Trophoblast cell (in vitro differentiated cells and primary cell): ENCODE results near the gene WASHC3.

ENCODE experiments used
- DNase-seq, 2 donors: peaks; one replicate each; pipeline ENCODE4 v3.0.0-alpha.2; 2016
- H2AFZ ChIP-seq: 2 replicates; pipeline ENCODE4 v1.6.1; 2013; ENCODE audit warnings: low read length, moderate library complexity, mild to moderate bottlenecking; ENCODE audit not compliant: insufficient read depth, poor library complexity
- H2AK5ac ChIP-seq: 2 replicates; pipeline ENCODE4 v1.6.1; 2013; ENCODE audit warnings: mild to moderate bottlenecking, low read length
- H2BK120ac ChIP-seq: 2 replicates; pipeline ENCODE4 v1.6.1; 2013; ENCODE audit warnings: low read length, mild to moderate bottlenecking, moderate library complexity; ENCODE audit not compliant: insufficient read depth, poor library complexity
- H2BK12ac ChIP-seq: 2 replicates; pipeline ENCODE4 v1.6.1; 2013; ENCODE audit warnings: mild to moderate bottlenecking, low read length, moderate library complexity
- H2BK5ac ChIP-seq: 2 replicates; pipeline ENCODE4 v1.6.1; 2013; ENCODE audit warnings: low read length, low read depth, moderate library complexity, mild to moderate bottlenecking; ENCODE audit not compliant: poor library complexity
- H3K14ac ChIP-seq: 2 replicates; pipeline ENCODE4 v1.6.1; 2013; ENCODE audit warnings: mild to moderate bottlenecking, low read length
- H3K18ac ChIP-seq: 2 replicates; pipeline ENCODE4 v1.6.1; 2013; ENCODE audit warnings: mild to moderate bottlenecking, low read length
- H3K23ac ChIP-seq: 2 replicates; pipeline ENCODE4 v1.6.1; 2013; ENCODE audit warnings: low read length
- H3K27ac ChIP-seq: 2 replicates; pipeline ENCODE4 v1.5.1; 2013; ENCODE audit warnings: low read depth, mild to moderate bottlenecking, inconsistent platforms, low read length, moderate library complexity
- H3K27me3 ChIP-seq: 2 replicates; pipeline ENCODE4 v1.6.1; 2013; ENCODE audit warnings: inconsistent platforms, mild to moderate bottlenecking, low read length, moderate library complexity; ENCODE audit not compliant: insufficient read depth
- H3K36me3 ChIP-seq, 2 experiments: 1 replicate in 1 of 2; 2 replicates in 1 of 2; pipeline ENCODE4 v1.6.1; 2013; ENCODE audit warnings: low read length in 2 of 2, mild to moderate bottlenecking in 2 of 2, moderate library complexity in 1 of 2; ENCODE audit not compliant: insufficient read depth in 2 of 2, control insufficient read depth in 1 of 2
- H3K4ac ChIP-seq: 2 replicates; pipeline ENCODE4 v1.6.1; 2013; ENCODE audit warnings: low read depth, mild to moderate bottlenecking, low read length, moderate library complexity
- H3K4me1 ChIP-seq, 2 experiments: 1 replicate in 1 of 2; 2 replicates in 1 of 2; pipeline ENCODE4 v1.6.1; 2013; ENCODE audit warnings: low read length in 2 of 2, mild to moderate bottlenecking in 2 of 2, moderate library complexity in 1 of 2; ENCODE audit not compliant: insufficient read depth in 2 of 2, control insufficient read depth in 1 of 2
- H3K4me2 ChIP-seq: 2 replicates; pipeline ENCODE4 v1.6.1; 2013; ENCODE audit warnings: inconsistent platforms, mild to moderate bottlenecking, low read length, moderate library complexity
- H3K4me3 ChIP-seq: 2 replicates; pipeline ENCODE4 v1.5.1; 2013; ENCODE audit warnings: mild to moderate bottlenecking, low read depth, low read length, inconsistent platforms
- H3K79me1 ChIP-seq: one replicate; pipeline ENCODE4 v1.6.1; 2013; ENCODE audit warnings: low read length
- H3K79me2 ChIP-seq: 2 replicates; pipeline ENCODE4 v1.6.1; 2013; ENCODE audit warnings: low read length, mild to moderate bottlenecking; ENCODE audit not compliant: control insufficient read depth, insufficient read depth, poor library complexity
- H3K9ac ChIP-seq: 2 replicates; pipeline ENCODE4 v1.6.1; 2013; ENCODE audit warnings: mild to moderate bottlenecking, low read length
- H3K9me3 ChIP-seq: 2 replicates; pipeline ENCODE4 v1.6.1; 2013; ENCODE audit warnings: low read depth, mild to moderate bottlenecking, control low read depth, inconsistent platforms, low read length; ENCODE audit not compliant: insufficient read depth
- H4K12ac ChIP-seq: 2 replicates; pipeline ENCODE4 v1.6.1; 2013; ENCODE audit warnings: low read depth, mild to moderate bottlenecking, low read length, moderate library complexity
- H4K8ac ChIP-seq: 2 replicates; pipeline ENCODE4 v1.6.1; 2013; ENCODE audit warnings: low read depth, mild to moderate bottlenecking, low read length, moderate library complexity
- H4K91ac ChIP-seq: one replicate; pipeline ENCODE4 v1.6.1; 2013; ENCODE audit warnings: low read depth, mild to moderate bottlenecking, low read length, moderate library complexity
- WGBS: extraction: QIAGEN DNeasy Blood & Tissue Kit; methylation state at CpG from one replicate; pipeline ENCODE4 v1.1.7; 2013; ENCODE audit warnings: missing lambda C conversion rate; ENCODE audit not compliant: insufficient read length, insufficient coverage; ENCODE audit errors: extremely low coverage; 5-methylcytosine and 5-hydroxymethylcytosine counted together

WASHC3 gene

GRCh38 chr12:102005256-102005655 lies 56.5 kb downstream of the WASHC3 start:
- Histone ChIP-seq H3K79me1 (no peaks in the 10 kb centered on the region), H4K8ac (no peak overlapping the region), H3K36me3 (no peaks in the 10 kb centered on the region), H3K79me2 (no peaks in the 10 kb centered on the region), H3K4me1 (no peaks in the 10 kb centered on the region), H4K91ac (no peak overlapping the region), H3K9ac (no peak overlapping the region), H4K12ac (no peak overlapping the region), H3K27me3 (no peaks in the 10 kb centered on the region), H2BK12ac (no peak overlapping the region), H2BK5ac (no peak overlapping the region), H2BK120ac (no peak overlapping the region), H3K9me3 (no peaks in the 10 kb centered on the region), H3K14ac (no peak overlapping the region), H3K4me2 (no peak overlapping the region), H2AFZ (no peak overlapping the region), H3K27ac (no peak overlapping the region), H3K23ac (no peak overlapping the region), H2AK5ac (no peak overlapping the region), H3K4ac (no peak overlapping the region), H3K4me3 (no peak overlapping the region), H3K18ac (no peak overlapping the region)
- DNase-seq: peak in 1 of 2 donors; percentile 42
- no CpG with 5 or more reads among the region's 5 CpGs for WGBS

GRCh38 chr12:101997102-101997501 lies 64.7 kb downstream of the WASHC3 start:
- no peaks in the 10 kb centered on the region for H3K36me3 ChIP-seq
- no peak overlapping the region for H3K14ac ChIP-seq
- H3K9me3 ChIP-seq: no peaks in the 10 kb centered on the region
- H3K4me1 ChIP-seq: peaks cover 2 to 5% of the 10 kb centered on the region in 2 experiments
- H3K18ac ChIP-seq: no peak overlapping the region
- no peak overlapping the region for H4K12ac ChIP-seq
- no peaks in the 10 kb centered on the region for H3K79me1 ChIP-seq
- no peak overlapping the region for H3K4me2 ChIP-seq
- H3K4ac ChIP-seq: no peak overlapping the region
- H3K79me2 ChIP-seq: no peaks in the 10 kb centered on the region
- no peak overlapping the region for H4K8ac ChIP-seq
- no peak overlapping the region for H2BK12ac ChIP-seq
- H2AK5ac ChIP-seq: no peak overlapping the region
- no peaks in the 10 kb centered on the region for H3K27me3 ChIP-seq
- H4K91ac ChIP-seq: no peak overlapping the region
- H3K9ac ChIP-seq: no peak overlapping the region
- H3K27ac ChIP-seq: no peak overlapping the region
- H3K23ac ChIP-seq: no peak overlapping the region
- WGBS: no CpG with 5 or more reads among the region's 5 CpGs
- H2BK5ac ChIP-seq: no peak overlapping the region
- no peak for DNase-seq
- no peak overlapping the region for H2BK120ac ChIP-seq
- H3K4me3 ChIP-seq: no peak overlapping the region
- no peak overlapping the region for H2AFZ ChIP-seq

DNA sequence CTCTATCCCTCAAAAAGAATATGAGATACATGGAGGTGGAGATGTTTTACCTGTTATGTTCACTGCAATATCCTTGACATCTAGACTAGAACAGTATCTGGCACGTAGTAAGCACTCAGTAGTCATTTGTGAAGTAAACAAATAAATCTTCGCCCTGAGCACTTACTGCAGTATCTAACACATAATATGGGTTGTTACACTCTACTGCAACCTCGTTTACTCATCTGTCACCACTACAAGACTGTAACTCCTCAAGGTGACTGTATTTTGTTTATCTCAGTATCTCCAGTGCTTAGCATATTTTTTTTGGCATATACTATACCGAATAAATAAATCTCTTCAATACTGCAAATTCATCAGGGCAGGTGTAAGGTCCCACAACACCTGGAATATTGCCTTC lies 66.1 kb downstream of the WASHC3 start:
- Histone ChIP-seq H3K79me2 (no peaks in the 10 kb centered on the region), H2AFZ (no peak overlapping the region), H2BK120ac (no peak overlapping the region), H3K36me3 (no peaks in the 10 kb centered on the region), H4K91ac (no peak overlapping the region), H3K18ac (no peak overlapping the region), H3K9me3 (no peaks in the 10 kb centered on the region), H3K79me1 (no peaks in the 10 kb centered on the region), H3K4me2 (no peak overlapping the region), H3K9ac (no peak overlapping the region), H2AK5ac (no peak overlapping the region), H3K4me1 (peaks cover 2 to 5% of the 10 kb centered on the region in 2 experiments), H3K4me3 (no peak overlapping the region), H4K12ac (no peak overlapping the region), H3K23ac (no peak overlapping the region), H2BK12ac (no peak overlapping the region), H4K8ac (no peak overlapping the region), H2BK5ac (no peak overlapping the region), H3K27me3 (no peaks in the 10 kb centered on the region), H3K27ac (no peak overlapping the region), H3K4ac (no peak overlapping the region), H3K14ac (no peak overlapping the region)
- WGBS: no CpG with 5 or more reads among the region's 4 CpGs
- no peak for DNase-seq

DNA sequence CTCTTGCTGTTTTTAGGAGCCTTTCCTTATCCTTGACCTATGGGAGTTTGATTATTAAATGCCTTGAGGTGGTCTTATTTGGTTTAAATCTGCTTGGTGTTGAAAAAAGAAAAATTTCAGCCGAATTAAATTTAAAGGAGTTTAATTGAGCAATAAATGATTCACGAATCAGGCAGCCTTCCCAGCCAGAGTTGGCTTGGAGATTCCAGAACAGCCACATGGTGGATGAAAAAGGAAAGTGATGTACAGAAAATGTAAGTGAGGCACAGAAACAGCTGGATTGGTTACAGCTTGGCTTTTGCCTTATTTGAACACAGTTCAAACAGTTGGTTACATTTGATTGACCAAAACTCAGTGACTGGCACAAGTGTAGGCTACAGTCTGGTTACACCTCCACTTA lies 69.7 kb downstream of the WASHC3 start:
- H3K79me1 ChIP-seq: no peaks in the 10 kb centered on the region
- H3K4me2 ChIP-seq: no peak overlapping the region
- H3K4me3 ChIP-seq: no peak overlapping the region
- H2AK5ac ChIP-seq: no peak overlapping the region
- H2BK5ac ChIP-seq: no peak overlapping the region
- DNase-seq: no peak
- H3K4ac ChIP-seq: no peak overlapping the region
- H2AFZ ChIP-seq: no peak overlapping the region
- H2BK12ac ChIP-seq: no peak overlapping the region
- H4K12ac ChIP-seq: no peak overlapping the region
- no peak overlapping the region for H3K14ac ChIP-seq
- no peak overlapping the region for H3K9ac ChIP-seq
- H2BK120ac ChIP-seq: no peak overlapping the region
- H3K27me3 ChIP-seq: no peaks in the 10 kb centered on the region
- WGBS: no CpG with 5 or more reads among the region's 2 CpGs
- H3K79me2 ChIP-seq: no peaks in the 10 kb centered on the region
- no peak overlapping the region for H3K27ac ChIP-seq
- no peak overlapping the region for H3K18ac ChIP-seq
- H3K9me3 ChIP-seq: no peaks in the 10 kb centered on the region
- peaks cover 2 to 5% of the 10 kb centered on the region in 2 experiments for H3K4me1 ChIP-seq
- H4K8ac ChIP-seq: no peak overlapping the region
- H3K36me3 ChIP-seq: no peaks in the 10 kb centered on the region
- H3K23ac ChIP-seq: no peak overlapping the region
- no peak overlapping the region for H4K91ac ChIP-seq
